ENCODE results near the gene SH3PXD2A.

GRCh38 chr10:103672345-103672744 is 183.0 kb downstream of the SH3PXD2A start:
- TF ChIP-seq CTCF (IDR thresholded peaks at IDR 0.05; ENCODE audit: insufficient read depth, low read depth, low read length) (no peak), EZH2 (IDR thresholded peaks at IDR 0.05; ENCODE audit: insufficient read depth, low read length) (no peak)
